Measurements from ENCODE around the gene ACSS2. TPM values are rescaled to one million over a fixed set of nuclear protein-coding genes. Genes with fewer than 3 reads are reported as not detected.

ACSS2 gene
- total and polyA plus RNA-seq, 2 experiments from 2014 or later, result 26.1 to 49.3 TPM

GRCh38 chr20:34946661-34947060 is 70.2 kb downstream of the ACSS2 start:
- peaks cover 5% of the 10 kb centered on the region; the same call in 1 of the 2 replicates for H3K36me3 ChIP-seq (ENCODE audit: insufficient read depth)
- DNase-seq (ENCODE audit: low spot score), result no peak

More at GRCh38 chr20:34946661-34947060, 70.2 kb downstream of the ACSS2 start:
- Histone ChIP-seq H3K4me2 (no peak overlapping the region), H3K9me2 (ENCODE audit: insufficient read depth) (no peaks in the 10 kb centered on the region), H3K4me3 (no peak overlapping the region), H3K4me1 (ENCODE audit: insufficient read depth) (no peaks in the 10 kb centered on the region), H2AFZ (no peak overlapping the region), H3F3A (replicated peaks; ENCODE audit: low read depth) (0 out of 2 replicates have a peak, but pooled peaks cover 3% of the 10 kb centered on the region), H4K20me1 (replicated peaks; ENCODE audit: insufficient read depth) (peaks cover 4% of the 10 kb centered on the region; the same call in 1 of the 2 replicates), H3K27me3 (ENCODE audit: insufficient read depth) (no peaks in the 10 kb centered on the region), H3K79me2 (replicated peaks; ENCODE audit: insufficient read depth) (no peaks in the 10 kb centered on the region), H3K27ac (ENCODE audit: low read depth) (no peak overlapping the region)
- Mint-ChIP-seq H3K4me3 (no peak overlapping the region), H3K36me3 (ENCODE audit: low read depth) (0 out of 3 replicates have a peak, but pooled peaks cover 20% of the 10 kb centered on the region), H3K9me3 (no peaks in the 10 kb centered on the region), H3K27ac (no peak overlapping the region), H3K27me3 (ENCODE audit: insufficient read depth, low read depth, poor library complexity) (peaks cover 6% of the 10 kb centered on the region), H3K4me1 (peaks cover 2% of the 10 kb centered on the region; the same call in 2 of the 3 replicates)
- no peak for ATAC-seq
- TF ChIP-seq ETS1 (IDR thresholded peaks at IDR 0.05) (no peak), CREB1 (CRISPR knock-in tag; IDR thresholded peaks at IDR 0.05; ENCODE audit: low read depth) (no peak), CTCF (conservative IDR thresholded peaks at IDR 0.05; ENCODE audit: low read depth in 2 of 2) (no peak), EZH2phosphoT487 (IDR thresholded peaks at IDR 0.05; ENCODE audit: unreplicated experiment) (no peak), EZH2 (IDR thresholded peaks at IDR 0.05; ENCODE audit: low read depth, unreplicated experiment) (no peak), ZNF114 (CRISPR knock-in tag; IDR thresholded peaks at IDR 0.05) (no peak), ZNF331 (CRISPR knock-in tag; IDR thresholded peaks at IDR 0.05; ENCODE audit: low read depth) (no peak), NANOG (IDR thresholded peaks at IDR 0.05; ENCODE audit: borderline replicate concordance) (no peak), JUNB (IDR thresholded peaks at IDR 0.05; ENCODE audit: unreplicated experiment) (no peak), ZNF462 (CRISPR knock-in tag; IDR thresholded peaks at IDR 0.05) (no peak), REST (IDR thresholded peaks at IDR 0.05; ENCODE audit: unreplicated experiment) (no peak), POLR2AphosphoS5 (IDR thresholded peaks at IDR 0.05; ENCODE audit: low read depth) (no peak), STAT1 (IDR thresholded peaks at IDR 0.05; ENCODE audit: unreplicated experiment) (no peak)

All from GM23338 (cell line).